IPS-NIHi7 (cell line): ENCODE measurements around the gene COG5.
"Not testable (repeated sequence)": the region's sequence is repeated elsewhere in the genome, so short reads cannot be mapped to it uniquely, and the experiment has no call there.

Source experiments
- DNase-seq: peaks from one replicate; pipeline ENCODE4 v3.0.0; 2012; ENCODE audit warnings: mixed read lengths; ENCODE audit errors: extremely low spot score

Gene COG5

DNA sequence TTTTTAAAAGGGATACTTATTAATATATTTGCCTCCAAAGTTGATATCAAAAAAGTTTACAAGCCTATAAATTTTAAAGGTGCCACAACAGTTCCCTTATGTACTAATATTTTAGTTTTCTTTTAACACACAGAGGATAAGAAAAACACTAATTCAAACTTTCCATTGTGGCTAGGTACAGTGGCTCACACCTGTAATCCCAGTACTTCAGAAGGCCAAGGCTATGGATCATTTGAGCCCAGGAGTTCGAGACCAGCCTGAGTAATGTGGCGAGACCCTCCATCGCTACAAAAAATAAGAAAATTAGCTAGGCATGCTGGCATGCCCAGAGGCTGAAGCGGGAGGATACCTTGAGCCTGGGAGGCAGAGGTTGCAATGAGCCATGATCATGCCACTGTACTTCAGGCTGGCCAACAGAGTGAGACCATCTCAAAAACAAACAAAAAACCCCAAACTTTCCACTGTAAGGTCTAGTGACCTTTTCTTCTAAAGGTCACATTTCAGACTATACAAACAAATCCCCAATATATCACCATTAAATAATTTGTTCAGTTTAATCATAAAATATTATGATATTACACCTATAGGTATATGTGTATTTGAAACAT, 287.4 kb downstream of the COG5 start:
- DNase-seq, result no peak

DNA sequence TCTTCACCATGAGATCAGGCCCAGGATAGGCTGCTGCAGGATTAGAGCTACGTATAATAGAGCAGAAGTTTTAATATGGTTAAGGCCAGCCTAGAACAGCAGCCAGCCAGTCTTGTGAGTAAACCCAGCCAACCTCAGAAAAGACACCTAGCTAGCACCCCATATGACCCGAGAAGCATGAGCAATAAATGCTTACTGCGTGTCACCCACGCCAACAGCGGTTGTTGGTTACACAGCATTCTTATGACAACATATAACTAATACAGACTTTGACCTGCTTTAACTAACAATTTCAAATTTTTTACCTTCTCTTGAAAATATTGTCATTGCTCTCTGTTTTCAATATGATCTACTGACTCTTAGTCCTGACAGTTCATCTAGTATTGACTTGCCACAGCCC, 289.2 kb downstream of the COG5 start:
- DNase-seq, result no peak

DNA sequence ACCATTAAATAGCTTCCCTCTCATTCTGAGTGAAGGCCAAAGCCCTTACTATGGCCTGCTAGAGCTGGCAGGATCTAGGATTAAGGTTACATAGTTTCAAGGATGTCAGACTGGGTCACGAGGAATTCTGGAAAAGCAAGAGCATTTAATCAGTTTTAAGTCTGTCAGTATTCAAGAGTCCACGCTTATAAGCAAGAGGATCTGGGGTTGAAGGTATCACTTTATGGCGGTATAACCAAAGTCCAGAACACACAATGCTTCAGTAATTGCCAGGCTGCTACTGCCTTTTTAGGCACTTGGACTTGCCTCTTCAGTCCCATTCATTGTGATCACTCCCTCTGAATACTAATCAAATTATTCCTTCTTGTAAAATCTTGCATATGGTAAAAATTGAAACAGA, 293.9 kb downstream of the COG5 start:
- no peak for DNase-seq

DNA sequence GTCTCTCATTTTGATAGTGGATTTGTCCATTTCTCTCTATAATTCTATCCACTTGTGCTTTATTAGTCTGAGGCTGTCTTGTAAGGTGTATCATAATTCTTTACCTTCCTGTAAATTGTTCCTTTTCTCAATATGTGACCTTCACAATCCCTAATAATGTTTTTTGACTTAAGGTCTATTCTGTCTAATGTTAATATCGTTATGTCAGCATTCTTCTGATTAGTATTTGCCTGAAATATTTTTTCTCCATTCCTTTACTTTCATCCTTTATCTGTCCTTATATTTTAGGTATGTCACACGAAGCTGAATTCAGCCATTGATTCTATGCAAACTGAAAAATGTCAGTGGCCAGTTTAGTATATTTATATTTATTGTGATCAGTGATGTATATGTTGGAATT, 295.1 kb downstream of the COG5 start:
- no peak for DNase-seq

DNA sequence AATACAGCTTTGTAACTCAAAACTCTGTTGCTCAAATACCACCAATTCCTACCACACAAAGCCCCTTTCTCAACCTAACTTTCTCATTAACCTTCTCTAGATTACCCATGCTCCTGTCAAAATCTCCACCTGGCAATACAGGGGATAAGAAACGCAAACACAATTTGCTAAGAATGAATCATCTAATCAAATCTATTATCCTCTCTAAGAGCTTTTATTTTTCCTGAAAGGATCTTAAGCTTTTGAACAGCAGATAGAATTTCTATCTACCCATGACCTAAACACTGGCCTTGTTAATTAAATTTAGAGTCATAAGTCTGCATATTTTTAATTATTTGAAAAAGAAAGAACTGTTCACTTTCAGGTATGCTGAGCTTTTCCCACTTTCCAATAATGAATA, 296.6 kb downstream of the COG5 start:
- DNase-seq, result no peak

DNA sequence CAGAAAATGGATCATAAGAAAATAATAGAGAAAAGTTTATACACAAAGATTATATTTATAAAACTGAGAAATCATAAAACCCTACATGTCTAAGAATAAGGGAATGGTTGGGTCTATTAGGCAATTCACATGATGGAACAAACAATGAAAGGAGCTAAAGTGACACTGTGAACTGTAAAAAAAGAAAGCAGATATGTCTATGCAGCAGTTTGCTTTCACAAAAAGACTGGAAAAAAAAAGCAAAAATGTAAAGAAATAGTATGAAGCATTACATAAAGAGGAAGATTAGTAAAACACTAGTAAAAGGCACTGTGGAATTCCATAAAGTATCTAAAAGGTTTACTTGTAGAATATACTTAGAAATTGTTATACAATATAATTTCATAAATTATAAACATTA, 299.0 kb downstream of the COG5 start:
- DNase-seq, result no peak

DNA sequence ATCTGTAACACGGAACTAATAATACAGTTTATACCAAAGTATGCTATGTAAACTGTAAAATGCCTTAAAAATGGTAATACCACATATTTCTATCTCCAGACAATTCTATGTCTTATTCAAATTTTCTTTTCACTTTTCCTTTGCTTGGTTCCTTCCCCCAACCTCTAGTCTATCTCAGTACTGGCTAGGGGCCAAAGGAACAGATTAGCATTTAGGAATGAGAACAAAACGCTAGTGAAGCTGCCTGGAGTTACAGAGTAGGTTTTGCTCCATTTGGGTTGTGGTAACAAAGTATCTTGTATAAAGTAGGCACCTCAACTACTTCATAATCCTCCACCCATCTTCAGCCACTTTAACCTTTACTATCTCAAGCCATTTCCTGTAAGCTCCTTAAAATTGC, 300.9 kb downstream of the COG5 start:
- no peak for DNase-seq

DNA sequence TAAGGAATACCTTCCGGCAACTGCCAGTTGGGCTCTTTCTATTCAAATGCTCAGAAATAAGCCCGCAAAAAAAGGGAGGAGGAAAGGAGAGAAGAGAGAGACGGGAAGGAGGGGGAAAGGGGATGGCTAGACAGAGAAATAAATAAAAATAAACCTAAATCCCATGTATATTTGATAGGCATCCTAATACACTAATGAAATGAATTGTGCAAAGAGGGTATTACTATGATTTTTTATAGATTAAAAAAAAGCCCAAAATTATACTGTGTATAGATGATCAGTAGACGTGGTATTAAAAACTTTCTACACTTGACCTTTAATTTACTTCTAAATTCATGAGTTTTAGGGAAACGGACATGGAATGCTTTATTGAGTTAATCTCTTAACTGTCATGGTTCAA, 305.0 kb downstream of the COG5 start:
- DNase-seq, result no peak

DNA sequence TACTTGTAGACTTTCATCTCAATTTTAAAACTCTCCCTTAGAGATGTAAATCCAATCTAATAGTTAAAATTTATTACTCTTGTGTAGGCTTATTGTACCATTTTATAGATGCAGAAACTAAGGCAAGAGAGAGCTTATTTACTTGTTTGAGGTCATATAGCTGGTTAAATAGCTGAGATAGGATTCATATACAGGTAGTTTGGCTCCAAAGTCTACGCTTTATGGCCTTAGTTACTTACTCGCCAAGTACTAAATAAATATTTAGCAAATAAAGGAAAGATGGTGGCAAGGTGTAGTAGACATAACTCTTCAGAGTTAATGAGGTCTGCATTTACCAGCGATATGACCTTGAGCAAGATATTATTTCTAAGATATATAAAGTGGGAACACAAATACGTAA, 308.1 kb downstream of the COG5 start:
- DNase-seq, result no peak

DNA sequence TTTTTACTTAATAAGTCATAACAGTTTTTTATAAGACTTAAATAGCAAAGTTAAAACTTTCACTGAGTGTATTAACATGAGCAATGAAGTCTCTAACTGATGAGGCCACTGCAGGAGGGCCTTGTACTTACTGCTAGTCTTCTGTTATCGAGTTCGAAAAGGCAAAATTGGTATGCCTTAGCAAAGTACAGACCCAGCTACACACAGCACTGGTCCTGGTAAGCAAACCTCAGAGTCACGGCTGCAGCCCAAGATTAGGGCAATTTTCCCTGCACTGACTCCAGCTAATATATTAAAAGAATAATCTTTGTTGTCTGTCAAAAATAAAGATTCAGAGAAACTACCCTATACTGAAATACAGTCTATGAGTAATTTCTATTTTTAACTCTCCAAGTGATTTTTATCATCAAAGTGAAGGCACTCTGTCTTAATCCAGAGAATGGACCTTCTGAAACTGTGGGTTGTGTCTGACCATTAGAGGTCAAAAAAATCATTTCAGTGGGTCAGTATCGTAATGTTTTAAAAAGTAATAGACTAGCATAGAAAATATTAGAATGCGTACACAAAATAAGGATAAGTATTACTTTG, 309.2 kb downstream of the COG5 start:
- no peak for DNase-seq

DNA sequence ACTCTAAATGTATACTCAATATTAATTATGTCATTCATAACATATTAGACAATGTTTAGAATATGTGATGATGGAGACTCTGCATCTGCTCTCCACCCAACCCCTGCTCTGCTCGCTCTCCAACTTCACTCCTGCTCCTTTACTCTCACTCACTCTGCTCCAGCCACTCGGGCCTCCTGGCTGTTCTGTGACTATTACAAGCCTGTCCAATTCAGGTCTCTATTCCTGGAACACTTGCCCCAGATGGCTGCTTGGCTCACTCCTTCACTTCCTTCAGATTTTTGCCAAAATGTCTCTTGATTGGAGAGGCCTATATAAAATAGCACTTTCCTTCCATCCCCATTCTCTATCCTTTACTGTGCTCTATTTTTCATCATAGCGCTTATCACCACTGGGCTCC, 310.1 kb downstream of the COG5 start:
- DNase-seq, result no peak

DNA sequence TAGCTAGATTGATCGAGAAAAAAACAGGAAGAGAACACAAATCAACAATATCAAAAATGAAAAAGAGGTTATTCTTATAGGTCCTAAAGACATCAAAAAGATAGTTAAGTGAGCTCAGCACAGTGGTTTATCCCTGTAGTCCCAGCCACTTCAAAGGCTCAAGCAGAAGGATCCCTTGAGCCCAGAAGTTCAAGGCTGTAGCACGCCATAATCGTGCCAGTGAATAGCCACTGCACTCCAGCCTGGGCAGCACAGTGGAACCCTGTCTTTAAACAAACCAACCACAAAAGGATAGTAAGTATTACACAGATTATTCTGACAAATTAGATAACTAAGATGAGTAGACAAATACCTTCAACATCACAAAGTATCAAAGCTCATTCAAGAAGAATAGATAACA, 311.8 kb downstream of the COG5 start:
- DNase-seq, result no peak

DNA sequence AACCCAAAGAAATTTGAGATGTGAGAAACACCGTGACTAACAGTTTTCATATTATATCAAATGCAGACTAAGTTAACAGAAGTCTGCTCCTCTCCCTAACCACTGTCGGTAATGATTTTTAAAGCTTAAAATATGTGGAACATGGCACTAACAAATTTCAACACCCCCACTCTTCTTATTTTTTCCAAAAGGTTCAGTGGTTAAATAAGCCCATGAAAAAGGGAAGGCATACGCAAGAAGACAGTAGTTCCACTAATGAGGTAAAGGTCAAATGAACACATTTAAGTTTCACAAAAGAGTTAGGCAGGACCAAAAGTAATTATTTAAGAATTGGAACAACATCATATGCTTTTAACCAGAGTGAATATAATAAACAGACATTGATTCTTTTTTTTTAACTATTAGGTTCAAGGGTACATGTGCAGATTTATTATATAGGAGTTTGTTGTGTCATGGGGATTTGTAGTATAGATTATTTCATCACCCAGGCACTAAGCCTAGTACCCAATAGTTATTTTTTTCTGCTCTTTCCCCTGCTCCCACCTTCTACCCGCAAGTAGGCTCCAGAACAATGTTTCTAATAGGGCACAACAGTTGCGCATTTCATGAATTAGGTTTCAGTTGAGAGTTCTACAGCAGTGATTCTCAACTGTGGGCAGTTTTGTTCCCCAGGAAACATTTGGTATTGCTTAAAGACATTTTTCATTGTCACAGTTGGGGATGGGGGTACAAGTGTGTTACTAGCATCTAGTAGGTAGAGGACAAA, 315.0 kb downstream of the COG5 start:
- DNase-seq, result no peak

DNA sequence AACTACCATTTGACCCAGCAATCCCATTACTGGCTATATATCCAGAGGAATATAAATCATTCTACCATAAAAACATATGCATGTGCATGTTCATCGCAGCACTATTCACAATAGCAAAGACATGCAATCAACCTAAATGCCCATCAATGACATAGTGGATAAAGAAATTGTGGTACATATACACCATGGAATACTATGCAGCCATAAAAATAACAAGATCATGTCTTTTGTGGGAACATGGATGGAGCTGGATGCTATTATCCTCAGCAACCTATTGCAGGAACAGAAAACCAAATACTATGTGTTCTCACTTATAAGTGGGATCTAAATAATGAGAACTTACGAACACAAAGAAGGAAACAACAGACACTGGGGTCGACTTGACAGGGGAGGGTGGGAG, 316.9 kb downstream of the COG5 start:
- DNase-seq, result not testable (repeated sequence)

DNA sequence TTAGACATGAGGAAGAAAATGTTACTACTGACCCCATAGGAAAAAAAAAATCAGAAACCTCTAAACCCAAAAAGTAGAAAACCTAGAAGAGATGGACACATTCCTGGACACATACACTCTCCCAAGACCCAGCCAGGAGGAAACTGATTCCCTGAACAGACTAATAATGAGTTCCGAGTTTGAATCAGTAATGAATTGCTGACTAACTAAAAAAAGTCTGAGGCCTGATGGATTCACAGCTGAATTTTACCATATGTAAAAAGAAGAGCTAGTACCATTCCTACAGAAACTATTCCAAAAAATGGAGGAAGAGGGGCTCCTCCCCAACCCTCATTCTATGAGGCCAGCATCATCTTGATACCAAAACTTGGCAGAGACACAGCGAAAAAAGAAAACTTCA, 319.1 kb downstream of the COG5 start:
- DNase-seq, result no peak

DNA sequence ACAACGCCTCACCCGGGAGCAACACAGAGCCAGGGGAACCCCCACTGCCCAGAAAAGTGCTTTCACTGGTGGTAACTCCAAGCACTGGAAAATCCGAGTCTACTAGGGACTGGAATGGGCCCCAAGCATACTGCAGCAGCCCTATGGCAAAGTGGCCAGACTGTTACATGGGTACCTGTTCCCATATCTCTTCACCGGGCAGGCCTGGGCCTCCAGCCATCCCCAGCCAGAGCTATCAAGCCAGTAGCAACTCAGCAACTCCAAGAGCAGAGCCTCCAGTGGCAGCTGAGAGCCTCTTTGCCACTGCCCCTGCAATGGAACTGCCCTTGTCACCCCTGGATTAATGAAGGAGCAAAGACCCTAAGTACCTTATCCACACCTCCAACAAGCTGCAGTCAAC, 321.5 kb downstream of the COG5 start:
- DNase-seq, result no peak

DNA sequence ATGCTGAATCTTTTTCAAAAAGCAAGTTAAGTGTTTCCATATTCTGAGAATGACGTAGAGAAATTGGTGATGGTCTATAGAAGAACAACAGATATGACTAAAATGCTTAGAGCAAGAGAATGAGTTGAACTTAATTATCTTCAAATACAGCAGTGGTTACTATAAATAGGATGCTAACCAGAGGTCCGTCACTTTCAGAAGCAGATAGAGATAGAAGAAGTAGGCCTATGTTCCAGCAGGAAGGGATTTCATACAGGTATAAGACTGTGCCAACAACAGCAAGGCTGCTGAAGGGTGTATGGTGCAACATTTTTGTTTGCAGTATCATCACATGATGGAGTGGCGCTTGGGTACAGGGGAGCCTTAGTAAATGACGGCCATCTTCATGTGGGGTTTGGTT, 326.3 kb downstream of the COG5 start:
- DNase-seq, result no peak

DNA sequence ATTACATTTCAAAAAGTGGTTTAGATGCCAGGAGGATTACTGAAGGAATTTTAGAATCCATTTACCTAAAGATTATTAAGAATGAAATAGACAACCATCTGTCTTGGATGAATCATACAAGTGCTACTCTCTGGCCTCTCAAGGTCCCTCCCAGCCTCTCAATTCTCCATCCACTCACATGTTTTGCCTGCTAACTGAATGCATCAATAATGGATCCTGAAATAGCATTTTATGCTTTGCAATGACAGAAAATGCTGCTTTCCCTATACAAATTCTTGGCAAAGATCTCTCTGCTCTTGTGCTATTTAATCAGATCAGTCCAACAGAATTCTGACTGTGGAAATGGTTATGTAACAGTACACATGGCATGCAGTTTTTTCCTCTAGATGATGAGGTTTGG, 326.9 kb downstream of the COG5 start:
- no peak for DNase-seq

DNA sequence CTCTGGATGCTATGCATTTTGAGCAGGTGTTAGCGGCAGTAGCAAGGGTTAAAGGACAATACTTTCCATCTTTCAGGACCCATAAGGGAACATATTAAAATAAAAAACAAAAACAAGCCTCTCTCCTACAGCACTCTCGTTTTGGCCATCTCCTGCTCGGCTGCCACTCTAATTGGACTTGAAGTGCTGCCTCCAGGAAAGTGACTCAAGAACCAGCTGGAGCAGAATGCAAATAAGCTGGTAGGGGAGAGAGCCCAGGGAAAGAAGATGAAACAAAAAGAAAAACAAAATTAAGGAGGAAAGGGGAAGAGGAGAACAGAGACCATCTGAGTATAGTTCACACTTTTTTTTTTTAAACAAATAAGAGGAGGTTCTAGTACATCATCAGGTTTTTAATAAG, 329.3 kb downstream of the COG5 start:
- DNase-seq, result peak; percentile 31

DNA sequence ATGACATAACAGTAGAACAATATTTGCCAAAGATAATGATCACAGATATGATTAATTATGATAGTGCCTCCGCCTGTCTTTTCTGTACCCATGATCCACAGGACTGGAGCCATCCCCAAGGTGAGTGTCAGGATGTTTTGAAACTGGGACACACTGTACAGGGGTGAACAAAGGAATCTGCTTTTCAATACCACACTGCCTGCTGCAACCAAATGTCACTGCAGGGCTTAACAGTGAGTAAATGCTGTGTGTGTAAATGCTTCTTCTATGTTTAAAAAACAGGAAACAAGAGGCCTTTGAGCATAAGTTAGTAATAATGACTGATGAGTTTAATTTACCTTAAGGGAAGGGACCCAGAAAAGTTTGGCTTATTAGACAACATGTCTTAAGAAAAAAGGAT, 329.7 kb downstream of the COG5 start:
- DNase-seq, result no peak

DNA sequence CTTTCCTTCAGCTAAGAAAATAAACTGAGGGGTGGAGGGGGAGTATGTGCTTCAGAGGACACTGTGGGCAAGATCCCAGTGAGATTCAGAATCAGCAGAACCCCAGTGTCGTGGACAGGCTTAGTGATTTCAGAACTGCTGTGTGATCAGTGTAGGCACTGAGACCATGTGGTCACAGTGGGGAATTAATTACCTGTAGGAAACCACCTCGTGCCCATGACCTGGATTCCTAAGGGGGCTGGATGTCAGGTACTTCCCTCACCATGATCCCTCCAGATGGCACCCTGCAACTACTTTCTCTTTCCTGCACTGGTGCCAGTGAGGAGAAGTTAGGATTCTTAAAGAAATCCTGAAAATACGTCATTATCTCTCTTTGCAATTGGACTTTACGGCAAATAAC, 330.5 kb downstream of the COG5 start:
- DNase-seq, result peak; percentile 32

DNA sequence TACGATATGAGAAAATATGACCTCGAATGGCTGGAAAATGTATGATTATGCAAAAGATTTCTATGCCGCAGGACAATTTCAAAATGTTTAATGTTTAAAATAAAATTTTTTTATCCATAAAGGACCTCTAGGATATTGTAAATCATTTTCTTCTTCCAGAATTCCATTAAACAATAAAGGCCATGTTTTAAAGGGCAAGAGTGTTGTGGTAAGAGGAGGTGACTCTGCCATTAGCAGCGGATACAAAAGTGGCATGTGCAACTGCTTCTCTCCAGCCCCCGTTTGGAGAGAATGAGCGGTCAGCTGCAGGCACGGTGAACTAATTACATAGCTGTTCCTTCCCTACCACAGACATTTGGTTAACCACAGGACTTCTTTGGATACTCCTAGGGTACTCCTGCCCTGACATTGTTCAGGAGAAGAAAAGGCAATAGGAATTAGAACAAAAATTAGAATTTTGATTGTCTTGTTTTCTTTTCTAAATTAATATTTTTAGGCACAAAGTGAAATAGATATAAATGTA, 331.1 kb downstream of the COG5 start:
- no peak for DNase-seq

DNA sequence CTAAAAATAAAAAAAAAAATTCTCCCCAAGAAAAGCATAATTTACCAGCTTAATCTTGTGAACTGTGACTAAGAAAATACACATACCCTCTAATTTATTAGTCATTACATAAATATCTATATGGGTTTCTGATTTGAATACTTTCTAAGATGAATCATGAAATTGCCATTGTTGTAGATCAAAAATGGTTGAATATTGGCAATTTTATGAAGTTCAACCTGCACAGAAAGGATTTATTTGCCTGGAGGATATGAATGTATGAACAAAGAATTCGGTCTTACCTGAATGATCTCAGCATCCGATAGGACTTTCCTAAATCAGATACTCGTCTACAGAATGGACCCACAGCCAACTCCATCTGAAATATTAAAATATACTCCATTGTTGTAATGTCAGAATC, 333.4 kb downstream of the COG5 start:
- no peak for DNase-seq
